Measurements from ENCODE around the gene LRFN2. TPM values are rescaled to one million over a fixed set of nuclear protein-coding genes. Genes with fewer than 3 reads are reported as not detected.

Gene LRFN2
- polyA plus RNA-seq, 1 donor (not counting 4 experiments of a cell fraction or from before 2014, with no cell fraction given): not detected

DNA sequence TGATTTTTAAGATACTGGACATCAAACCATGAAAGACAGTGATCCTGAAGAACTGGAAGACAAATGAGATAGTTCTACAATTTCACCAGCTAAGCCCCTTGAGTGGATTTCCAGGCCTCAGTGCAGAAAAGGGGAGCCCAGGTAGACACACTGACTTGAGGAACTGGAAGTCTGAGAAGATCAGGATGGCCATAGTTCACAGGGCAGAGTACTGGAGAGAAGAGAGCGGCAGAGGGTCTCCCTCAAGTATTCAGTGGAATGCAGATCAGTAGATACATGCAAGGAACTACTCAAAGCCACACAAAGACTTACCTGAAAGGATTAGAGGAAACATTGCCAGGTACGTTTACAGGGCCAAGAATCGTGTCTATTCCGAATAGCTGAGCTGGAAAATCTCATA lies 224.3 kb downstream of the LRFN2 start:
- no peaks in the 10 kb centered on the region for H3K79me2 ChIP-seq (ENCODE audit: control insufficient read depth, insufficient read depth, low read length)
- no peaks in the 10 kb centered on the region for H3K27me3 ChIP-seq (ENCODE audit: control insufficient read depth, extremely low read depth, insufficient read depth, low read length)
- DNase-seq (ENCODE audit: low read depth, low spot score) (no peak), FAIRE-seq (no peak)
- H3K27ac ChIP-seq (ENCODE audit: control insufficient read depth, insufficient read depth, low read length): no peak overlapping the region
- no peak overlapping the region for H3K9ac ChIP-seq (ENCODE audit: control insufficient read depth, extremely low read depth, insufficient read depth, low read length)
- H3K9me3 ChIP-seq (ENCODE audit: control insufficient read depth, low read depth, low read length): no peaks in the 10 kb centered on the region
- no peaks in the 10 kb centered on the region for H3K4me1 ChIP-seq (ENCODE audit: control insufficient read depth, extremely low read depth, insufficient read depth, low read length)
- H3K4me3 ChIP-seq (ENCODE audit: control insufficient read depth in 2 of 3, extremely low read depth in 1 of 3, insufficient read depth in 2 of 3, low read depth in 1 of 3, low read length in 3 of 3): no peak overlapping the region
- no peak overlapping the region for H3K4me2 ChIP-seq (ENCODE audit: control insufficient read depth, extremely low read depth, insufficient read depth, low read depth, low read length)
- H4K20me1 ChIP-seq (ENCODE audit: control insufficient read depth, extremely low read depth, insufficient read depth, low read length): no peaks in the 10 kb centered on the region
- no peaks in the 10 kb centered on the region for H3K36me3 ChIP-seq (ENCODE audit: control insufficient read depth in 2 of 2, extremely low read depth in 1 of 2, insufficient read depth in 2 of 2, low read length in 2 of 2)
- dilution Hi-C loops (cut with MboI; ENCODE audit: extremely low pct_ligation_motif_present, low sequenced_read_pairs): no loop called here
- TF ChIP-seq, protein P1, sequence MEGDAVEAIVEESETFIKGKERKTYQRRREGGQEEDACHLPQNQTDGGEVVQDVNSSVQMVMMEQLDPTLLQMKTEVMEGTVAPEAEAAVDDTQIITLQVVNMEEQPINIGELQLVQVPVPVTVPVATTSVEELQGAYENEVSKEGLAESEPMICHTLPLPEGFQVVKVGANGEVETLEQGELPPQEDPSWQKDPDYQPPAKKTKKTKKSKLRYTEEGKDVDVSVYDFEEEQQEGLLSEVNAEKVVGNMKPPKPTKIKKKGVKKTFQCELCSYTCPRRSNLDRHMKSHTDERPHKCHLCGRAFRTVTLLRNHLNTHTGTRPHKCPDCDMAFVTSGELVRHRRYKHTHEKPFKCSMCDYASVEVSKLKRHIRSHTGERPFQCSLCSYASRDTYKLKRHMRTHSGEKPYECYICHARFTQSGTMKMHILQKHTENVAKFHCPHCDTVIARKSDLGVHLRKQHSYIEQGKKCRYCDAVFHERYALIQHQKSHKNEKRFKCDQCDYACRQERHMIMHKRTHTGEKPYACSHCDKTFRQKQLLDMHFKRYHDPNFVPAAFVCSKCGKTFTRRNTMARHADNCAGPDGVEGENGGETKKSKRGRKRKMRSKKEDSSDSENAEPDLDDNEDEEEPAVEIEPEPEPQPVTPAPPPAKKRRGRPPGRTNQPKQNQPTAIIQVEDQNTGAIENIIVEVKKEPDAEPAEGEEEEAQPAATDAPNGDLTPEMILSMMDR (optimal IDR thresholded peaks at IDR 0.05 in 1 of 3, IDR thresholded peaks at IDR 0.05 in 1 of 3, conservative IDR thresholded peaks at IDR 0.05 in 1 of 3; ENCODE audit: extremely low read depth in 1 of 3, insufficient read depth in 2 of 3, low read length in 3 of 3): no peak
- no peak for TF ChIP-seq EZH2 (IDR thresholded peaks at IDR 0.05; ENCODE audit: low read length)
- H3K9me1 ChIP-seq (ENCODE audit: control insufficient read depth, extremely low read depth, insufficient read depth, low read length): no peaks in the 10 kb centered on the region
- no peak overlapping the region for H2AFZ ChIP-seq (ENCODE audit: control insufficient read depth, low read length)

- Histone ChIP-seq H3K9me3 (ENCODE audit: control insufficient read depth, low read depth, low read length) (no peaks in the 10 kb centered on the region), H3K4me3 (ENCODE audit: control insufficient read depth in 2 of 3, extremely low read depth in 1 of 3, insufficient read depth in 2 of 3, low read depth in 1 of 3, low read length in 3 of 3) (no peak overlapping the region), H2AFZ (ENCODE audit: control insufficient read depth, low read length) (no peak overlapping the region), H3K27ac (ENCODE audit: control insufficient read depth, insufficient read depth, low read length) (no peak overlapping the region), H3K4me2 (ENCODE audit: control insufficient read depth, extremely low read depth, insufficient read depth, low read depth, low read length) (no peak overlapping the region), H3K27me3 (ENCODE audit: control insufficient read depth, extremely low read depth, insufficient read depth, low read length) (no peaks in the 10 kb centered on the region), H4K20me1 (ENCODE audit: control insufficient read depth, extremely low read depth, insufficient read depth, low read length) (no peaks in the 10 kb centered on the region), H3K4me1 (ENCODE audit: control insufficient read depth, extremely low read depth, insufficient read depth, low read length) (peaks cover 3% of the 10 kb centered on the region), H3K79me2 (ENCODE audit: control insufficient read depth, insufficient read depth, low read length) (no peaks in the 10 kb centered on the region), H3K9ac (ENCODE audit: control insufficient read depth, extremely low read depth, insufficient read depth, low read length) (no peak overlapping the region), H3K36me3 (ENCODE audit: control insufficient read depth in 2 of 2, extremely low read depth in 1 of 2, insufficient read depth in 2 of 2, low read length in 2 of 2) (no peaks in the 10 kb centered on the region), H3K9me1 (ENCODE audit: control insufficient read depth, extremely low read depth, insufficient read depth, low read length) (no peaks in the 10 kb centered on the region)
- TF ChIP-seq EZH2 (IDR thresholded peaks at IDR 0.05; ENCODE audit: low read length): no peak
- TF ChIP-seq, protein P1 (optimal IDR thresholded peaks at IDR 0.05 in 1 of 3, IDR thresholded peaks at IDR 0.05 in 1 of 3, conservative IDR thresholded peaks at IDR 0.05 in 1 of 3; ENCODE audit: extremely low read depth in 1 of 3, insufficient read depth in 2 of 3, low read length in 3 of 3): no peak
- DNase-seq (ENCODE audit: low read depth, low spot score) (no peak), FAIRE-seq (no peak)
- dilution Hi-C loops (cut with MboI; ENCODE audit: extremely low pct_ligation_motif_present, low sequenced_read_pairs): no loop called here
Observed at GRCh38 chr6:40359808-40360207, 227.4 kb downstream of the LRFN2 start.
